Stimulated activated CD4-positive, alpha-beta T cell treated with anti-CD3 and anti-CD28 coated beads, Interleukin-4, amount 100 ng/mL, for 48 hours (primary cell): Measurements from ENCODE around the gene MIF4GD.
"Not testable (repeated sequence)": the region's sequence is repeated elsewhere in the genome, so short reads cannot be mapped to it uniquely, and the experiment has no call there.

Experiments
- DNase-seq, 2 donors: peaks; one replicate each; pipeline ENCODE4 v3.0.0-alpha.2; 2020; ENCODE audit warnings: low read depth in 2 of 2

The MIF4GD gene, protein sequence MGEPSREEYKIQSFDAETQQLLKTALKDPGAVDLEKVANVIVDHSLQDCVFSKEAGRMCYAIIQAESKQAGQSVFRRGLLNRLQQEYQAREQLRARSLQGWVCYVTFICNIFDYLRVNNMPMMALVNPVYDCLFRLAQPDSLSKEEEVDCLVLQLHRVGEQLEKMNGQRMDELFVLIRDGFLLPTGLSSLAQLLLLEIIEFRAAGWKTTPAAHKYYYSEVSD

GRCh38 chr17:75270966-75271232 lies at the start of gene MIF4GD:
TSS of gene MIF4GD (minus strand) at chr17:75271231. CDS start at chr17:75270195, 1,036 bp downstream.
- DNase-seq = no peak

- no peak for DNase-seq
Observed at GRCh38 chr17:75319904-75320691, 49.1 kb upstream of the MIF4GD start.

GRCh38 chr17:75318615-75319222 lies 47.7 kb upstream of the MIF4GD start:
- DNase-seq = no peak

DNA sequence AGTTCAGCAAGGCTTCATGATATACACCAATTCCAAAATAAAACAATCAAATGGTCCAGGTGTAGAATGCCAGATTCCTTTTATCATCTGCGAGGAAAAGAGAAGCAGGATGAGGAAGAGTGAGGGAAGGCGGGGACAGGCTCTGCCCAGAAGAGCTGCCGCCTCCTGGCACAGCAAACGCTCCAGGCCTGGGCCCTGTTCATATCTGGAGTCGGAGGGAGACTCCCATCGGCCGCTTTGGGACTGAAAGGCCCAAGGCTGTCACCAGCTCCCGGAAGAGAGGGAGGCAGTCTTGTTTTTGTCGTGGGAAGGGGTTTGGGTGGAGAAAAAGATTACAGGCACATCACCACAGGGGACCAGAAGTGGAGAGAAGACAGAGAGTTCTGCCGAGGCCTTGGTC lies 47.2 kb upstream of the MIF4GD start:
- DNase-seq = no peak

- no peak for DNase-seq
Observed at GRCh38 chr17:75317671-75318070, 46.6 kb upstream of the MIF4GD start.

GRCh38 chr17:75316253-75316652 lies 45.2 kb upstream of the MIF4GD start:
- no peak for DNase-seq

DNA sequence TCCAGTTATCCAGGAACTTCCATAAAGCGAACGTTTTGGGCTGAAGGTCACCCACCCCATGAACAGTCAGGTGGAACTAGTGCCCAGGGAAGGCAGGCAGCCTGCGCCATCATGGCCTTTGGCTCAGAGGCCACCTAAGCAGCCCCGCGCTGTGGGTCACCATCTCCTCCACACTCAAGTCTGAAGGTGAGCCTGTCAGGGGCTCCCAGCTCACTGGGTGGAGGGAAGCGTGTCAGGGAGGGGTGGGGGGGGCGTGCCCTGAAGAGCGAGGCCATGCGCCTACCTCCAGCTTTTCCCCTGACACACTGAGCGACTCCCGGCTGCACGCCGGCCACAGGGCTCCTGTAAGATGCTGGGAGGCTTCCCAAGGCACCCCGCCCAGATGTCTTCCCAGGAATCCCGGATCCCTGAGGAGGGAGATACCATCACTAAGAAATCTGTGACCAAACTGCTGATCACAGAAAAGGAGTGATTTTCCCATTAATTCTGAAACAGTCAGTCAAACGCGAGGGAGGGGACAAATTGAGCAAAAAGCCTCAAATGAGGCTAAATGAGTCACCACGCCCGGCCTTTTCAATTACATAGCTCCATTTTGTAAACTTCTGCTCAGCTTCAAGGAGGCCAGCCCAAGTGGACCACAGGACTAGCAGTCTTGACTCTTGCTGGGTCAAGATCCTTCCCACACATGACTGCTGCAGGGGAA lies 44.7 kb upstream of the MIF4GD start:
- DNase-seq = no peak

DNA sequence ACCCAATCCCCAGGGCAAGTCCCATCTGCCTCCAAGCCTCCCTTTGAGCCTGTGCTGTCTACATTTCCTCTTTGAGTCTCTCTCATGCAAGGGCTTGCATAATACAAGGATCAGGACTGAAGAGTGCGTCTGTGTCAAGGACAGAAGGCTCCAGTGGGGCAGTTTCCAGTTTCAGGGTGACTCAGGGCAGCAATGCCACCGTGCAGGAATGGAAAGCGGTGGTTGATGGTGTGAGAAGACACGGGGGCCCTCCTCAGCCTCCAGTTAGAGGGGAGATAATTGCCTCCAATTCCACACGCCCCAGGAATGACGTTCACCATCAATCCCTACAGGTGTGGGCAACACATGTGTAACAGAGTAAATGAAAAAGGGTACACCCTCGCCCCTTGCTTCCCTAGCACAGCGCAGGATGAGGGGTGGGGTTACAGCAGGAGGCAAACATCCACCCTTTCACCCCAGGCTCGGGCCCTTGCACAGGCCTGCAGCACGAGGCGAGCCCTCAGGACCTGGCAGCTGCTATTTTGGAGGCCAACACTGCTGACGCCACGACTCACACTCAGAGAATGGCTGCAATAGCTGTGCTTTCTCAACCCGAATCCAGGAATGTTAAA lies 43.0 kb upstream of the MIF4GD start:
- no peak for DNase-seq

- no peak for DNase-seq
Observed at GRCh38 chr17:75308732-75309629, 38.0 kb upstream of the MIF4GD start.

DNA sequence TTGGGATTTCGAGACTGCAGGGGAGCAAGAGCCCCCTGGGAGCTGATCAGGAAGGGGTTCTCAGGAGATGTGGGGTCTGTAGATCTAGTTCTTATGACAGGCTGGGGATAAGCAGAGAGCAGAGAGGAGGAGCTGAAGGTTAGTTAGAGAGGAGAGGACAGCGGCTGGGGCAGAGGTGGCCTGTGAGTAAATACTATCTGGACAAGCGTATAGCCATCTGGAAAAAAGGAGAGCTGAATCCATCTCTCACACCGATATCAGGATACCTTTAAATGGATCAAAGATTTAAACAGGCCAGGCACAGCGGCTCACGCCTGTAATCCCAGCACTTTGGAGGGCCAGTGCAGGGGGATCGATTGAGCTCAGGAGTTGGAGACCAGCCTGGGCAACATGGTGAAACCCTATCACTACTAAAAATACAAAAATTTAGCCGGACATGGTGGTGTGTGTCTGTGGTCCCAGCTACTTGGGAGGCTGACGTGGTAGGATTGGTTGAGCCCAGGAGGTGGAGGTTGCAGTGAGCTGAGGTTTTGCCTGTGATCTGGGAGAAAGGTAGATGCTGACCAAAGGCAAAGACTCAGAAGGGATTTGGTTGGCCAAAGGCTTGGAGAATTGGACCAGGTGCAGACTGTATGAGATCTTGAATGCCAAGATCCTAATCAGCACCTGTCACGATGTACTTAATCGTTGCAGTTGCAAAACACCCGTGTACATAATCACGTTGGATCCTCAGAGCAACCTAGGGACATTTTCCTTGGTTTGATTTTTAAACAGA lies 37.1 kb upstream of the MIF4GD start:
- no peak for DNase-seq

DNA sequence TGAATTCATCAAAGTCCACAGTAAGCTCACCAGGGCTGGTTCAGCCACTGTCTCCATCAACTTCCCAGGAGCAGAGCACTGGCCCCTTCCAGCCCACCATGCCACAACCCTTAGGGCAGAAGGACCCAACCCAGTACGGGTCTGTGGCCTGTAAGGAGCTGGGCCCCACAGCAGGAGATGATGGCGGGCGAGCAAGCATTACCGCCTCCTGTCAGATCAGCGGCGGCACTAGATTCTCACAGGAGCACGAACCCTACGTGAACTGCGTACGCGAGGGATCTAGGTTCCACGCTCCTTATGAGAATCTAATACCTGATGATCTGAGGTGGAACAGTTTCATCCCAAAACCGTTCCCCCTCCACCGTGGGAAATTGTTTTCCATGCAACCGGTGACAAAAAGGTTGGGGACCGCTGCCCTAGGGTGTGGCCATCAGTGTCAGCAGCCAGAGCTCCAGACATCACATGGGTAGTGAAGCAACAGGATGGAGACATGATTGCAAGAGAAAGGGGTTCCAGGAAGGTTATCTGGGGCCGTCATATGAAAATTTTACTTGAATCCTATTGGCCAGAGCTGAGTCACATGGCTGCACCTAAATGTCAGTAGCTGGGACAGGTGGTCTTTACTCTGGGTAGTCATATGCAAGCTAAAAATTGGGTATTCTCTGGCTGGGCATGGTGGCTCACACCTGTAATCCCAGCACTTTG lies 30.6 kb upstream of the MIF4GD start:
- no peak for DNase-seq

DNA sequence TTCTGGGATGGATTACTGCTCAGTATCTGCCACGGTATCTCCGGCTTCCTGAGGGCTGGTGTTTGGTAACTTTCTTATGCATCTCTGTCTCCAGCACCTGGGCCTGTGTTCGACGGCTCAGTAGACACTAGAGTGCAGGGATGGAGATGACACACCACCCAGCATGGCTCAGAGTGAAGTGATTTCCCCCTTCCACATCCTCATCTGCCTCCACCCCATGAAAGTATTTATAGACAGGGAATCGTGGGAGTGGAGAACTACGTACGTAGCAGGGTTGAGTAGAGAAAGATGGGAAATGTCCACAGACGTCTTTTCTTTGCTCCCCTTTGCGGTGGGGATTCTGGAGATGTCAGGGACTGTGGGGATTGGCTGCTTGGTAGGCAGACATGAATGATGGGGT lies 30.0 kb upstream of the MIF4GD start:
- no peak for DNase-seq

DNA sequence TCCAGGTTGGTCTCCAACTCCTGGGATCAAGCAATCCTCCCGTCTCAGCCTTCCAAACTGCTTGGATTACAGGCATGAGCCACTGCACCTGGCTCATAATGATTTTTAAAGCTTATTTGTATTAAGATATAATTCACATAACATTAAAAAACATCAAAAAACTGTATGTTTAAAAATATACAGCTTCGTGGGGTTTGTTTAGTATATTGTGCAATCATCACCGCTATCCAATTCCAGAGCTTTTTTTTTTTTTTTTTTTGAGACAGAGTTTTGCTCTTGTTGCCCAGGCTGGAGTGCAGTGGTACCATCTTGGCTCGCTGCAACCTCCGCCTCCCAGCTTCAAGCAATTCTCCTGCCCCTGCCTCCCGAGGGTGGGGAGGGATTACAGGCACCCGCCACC lies 29.2 kb upstream of the MIF4GD start:
- no peak for DNase-seq

DNA sequence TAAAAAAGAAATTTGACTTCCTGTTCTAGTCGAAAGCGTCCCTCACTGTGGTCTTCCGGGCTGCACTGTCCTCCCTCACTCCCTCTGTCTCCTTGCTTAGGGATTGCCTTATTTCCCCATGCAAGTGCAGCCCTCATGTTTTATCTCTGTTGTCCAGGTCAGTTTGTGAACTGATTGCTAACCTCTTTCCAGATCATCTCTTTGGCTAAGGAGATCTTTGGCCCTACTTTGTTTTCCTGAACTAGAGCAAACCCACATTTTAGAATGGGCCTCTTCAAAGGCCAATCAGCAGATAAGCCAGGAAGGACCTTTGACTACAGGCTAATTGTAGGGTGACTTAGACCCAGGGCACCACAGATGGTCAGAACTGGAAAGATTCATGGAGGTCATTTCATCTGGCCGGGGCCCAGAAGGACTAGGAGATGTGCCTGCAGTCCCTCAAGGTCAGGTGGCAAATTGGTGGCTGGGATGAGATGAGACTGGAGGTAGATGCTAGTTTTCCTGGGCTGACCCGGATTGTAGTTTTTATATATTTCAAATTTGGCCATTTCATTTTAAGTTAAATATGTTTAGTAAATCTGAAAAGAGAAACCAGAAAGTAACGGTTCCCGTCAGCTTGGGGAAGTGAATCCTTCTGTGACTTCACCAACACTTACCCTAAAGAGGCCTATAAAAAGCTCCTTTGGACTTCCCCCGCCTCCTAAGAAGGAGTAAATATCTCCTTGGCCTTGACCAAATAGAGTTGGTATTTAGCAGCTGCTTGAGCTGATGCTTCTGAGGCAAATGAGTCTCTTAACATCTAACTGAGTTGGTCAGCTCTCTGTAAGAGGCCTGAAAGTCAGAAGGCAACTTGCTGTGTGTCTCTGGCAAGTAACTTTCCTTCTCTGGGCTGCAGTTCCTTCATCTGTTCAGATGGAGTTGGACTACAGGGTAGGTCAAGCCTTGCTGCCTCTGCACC lies 24.4 kb upstream of the MIF4GD start:
- peak in 1 of 2 donors; percentile 22 for DNase-seq

- not testable (repeated sequence) for DNase-seq
Observed at GRCh38 chr17:75292810-75293448, 21.9 kb upstream of the MIF4GD start.

DNA sequence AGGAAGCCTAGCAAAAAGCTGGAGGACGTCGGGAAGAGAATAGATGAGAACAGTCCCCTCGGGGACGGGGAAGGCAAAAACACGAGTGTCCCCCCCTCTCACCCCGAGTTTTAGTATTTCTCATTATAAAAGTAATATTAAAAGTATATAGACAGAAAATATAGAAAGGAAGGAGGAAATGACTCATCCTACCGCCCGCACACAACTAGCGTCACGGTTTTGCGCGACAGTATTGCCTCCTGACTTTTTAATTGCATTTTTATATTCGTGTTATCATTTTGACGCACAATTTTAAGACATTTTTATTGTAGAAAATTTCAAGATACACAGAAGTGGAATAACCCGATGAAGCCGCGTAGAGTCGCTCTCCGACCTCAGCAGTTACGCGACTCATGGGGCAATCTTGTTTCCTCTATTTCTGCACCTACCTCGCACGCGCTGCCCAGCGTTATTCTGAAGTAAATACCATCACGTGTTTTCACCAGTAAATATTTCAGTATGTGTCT lies 18.9 kb upstream of the MIF4GD start:
- peak; percentile 30 to 57 for DNase-seq

DNA sequence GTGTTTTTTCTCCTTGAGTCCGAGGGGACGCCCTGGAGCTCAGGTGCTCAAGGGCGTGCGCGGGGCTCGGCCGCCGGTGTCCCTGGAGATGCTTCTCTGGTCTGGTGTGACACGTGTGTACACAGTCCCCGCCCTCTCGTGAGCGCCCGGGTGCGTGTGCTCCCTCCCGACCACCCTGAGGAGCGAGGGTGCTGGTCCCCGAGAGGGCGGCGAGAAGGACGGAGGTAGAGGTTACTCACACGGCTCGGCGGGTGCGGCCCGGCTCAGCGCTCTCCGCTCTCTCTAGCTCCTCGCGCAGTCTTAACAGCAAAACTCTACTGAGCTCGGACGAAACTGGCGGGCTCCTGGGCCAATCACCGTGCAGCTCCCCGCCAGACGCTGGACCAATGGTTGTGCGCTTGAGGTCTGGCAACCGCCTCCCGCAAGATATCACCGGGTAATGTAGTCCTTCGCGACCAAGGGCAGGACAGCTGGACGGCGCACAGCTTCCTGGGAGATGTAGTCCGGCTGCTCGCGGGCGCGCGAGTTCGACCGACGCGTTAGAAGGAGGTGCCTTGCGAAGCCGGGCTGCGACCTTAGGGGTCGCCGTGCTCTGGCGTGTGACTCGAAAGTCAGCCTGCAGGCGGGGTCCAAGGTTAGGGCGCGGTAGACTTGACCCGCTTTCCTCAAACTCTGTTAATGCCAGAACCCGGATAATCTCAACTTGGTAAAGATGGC lies 18.2 kb upstream of the MIF4GD start, which contains the start of gene SLC25A19:
SLC25A19 (minus strand) TSS at position 319 of the 717 bp plus-strand sequence. CDS start 2,669 bp downstream, outside the sequence.
- DNase-seq = peak; percentile 90 to 96
